Gastroesophageal sphincter (tissue), 4 donors: Measurements from ENCODE around the gene PSMC4. TPM values are rescaled to one million over a fixed set of nuclear protein-coding genes. Genes with fewer than 3 reads are reported as not detected.
"Not testable (repeated sequence)": the region's sequence is repeated elsewhere in the genome, so short reads cannot be mapped to it uniquely, and the experiment has no call there.

Experiments
- ATAC-seq: fragments of 150-250 bp; one replicate; pipeline ENCODE4 v1.9.1; 2016; ENCODE audit warnings: mild to moderate bottlenecking, moderate library complexity
- H3K27ac ChIP-seq, 4 donors: fragments of 200-600 bp; sonication (generic) in 3 of 4; 1 replicate in 3 of 4; 2 replicates in 1 of 4; pipeline ENCODE4 v1.5.1; 2016 to 2019
- H3K27me3 ChIP-seq: fragments of 200-600 bp; sonication (generic); one replicate; pipeline ENCODE4 v1.5.1; 2019
- H3K36me3 ChIP-seq, 2 donors: fragments of 200-600 bp; sonication (generic); one replicate each; pipeline ENCODE4 v1.5.1; 2019; ENCODE audit warnings: control low read depth in 1 of 2
- H3K4me1 ChIP-seq, 3 donors: fragments of 200-600 bp; sonication (generic); 1 replicate in 2 of 3; 2 replicates in 1 of 3; pipeline ENCODE4 v1.5.1; 2016 to 2019; ENCODE audit warnings: control low read depth in 2 of 3
- H3K4me3 ChIP-seq, 2 donors: fragments of 200-600 bp; sonication (generic); one replicate each; pipeline ENCODE4 v1.5.1; 2019; ENCODE audit warnings: mild to moderate bottlenecking in 1 of 2, moderate library complexity in 1 of 2
- H3K9me3 ChIP-seq, 3 donors: fragments of 200-600 bp; sonication (generic); one replicate each; pipeline ENCODE4 v1.5.1; 2017 to 2019; ENCODE audit warnings: control low read depth in 2 of 3
- CTCF ChIP-seq, 4 experiments: fragments of 200-600 bp in 2 of 4; fragments of 450-650 bp in 2 of 4; sonication (generic) in 1 of 4; IDR thresholded peaks; one replicate each; pipeline ENCODE4 v1.5.1; 2017 to 2019; ENCODE audit warnings: antibody characterized with exemption in 4 of 4, mild to moderate bottlenecking in 2 of 4, moderate library complexity in 2 of 4
- EP300 ChIP-seq: sonication (generic); formaldehyde crosslinking; IDR thresholded peaks from one replicate; pipeline ENCODE4 v1.6.1; 2017; ENCODE audit warnings: antibody characterized with exemption, mild to moderate bottlenecking
- POLR2A ChIP-seq, 2 donors: fragments of 450-650 bp; IDR thresholded peaks; one replicate each; pipeline ENCODE4 v1.6.1; 2017; ENCODE audit warnings: antibody characterized with exemption in 2 of 2, mild to moderate bottlenecking in 2 of 2, moderate library complexity in 1 of 2
- POLR2AphosphoS5 ChIP-seq: sonication (generic); formaldehyde crosslinking; IDR thresholded peaks from one replicate; pipeline ENCODE4 v1.6.1; 2017; ENCODE audit warnings: antibody characterized with exemption
- whole genome bisulfite sequencing, 2 donors: methylation state at CpG; one replicate each; pipeline ENCODE4 v1.1.5; 2018; ENCODE audit warnings: low coverage in 1 of 2; 5-methylcytosine and 5-hydroxymethylcytosine counted together
- total RNA-seq, 4 donors: library from RNA; depleted of rRNA; stranded (reverse); fragments of >200 nt; gene quantifications; one replicate each; pipeline ENCODE4 v1.1.0, GENCODE V29; 2016

The PSMC4 gene
- total RNA-seq, 4 donors from 2014 or later, result 75.2 to 104 (median 94.7) TPM

GRCh38 chr19:39953915-39954314 is 17.1 kb upstream of the PSMC4 start:
- Histone ChIP-seq H3K4me3 (no peak overlapping the region), H3K4me1 (no peaks in the 10 kb centered on the region), H3K27ac (no peak overlapping the region), H3K36me3 (no peaks in the 10 kb centered on the region), H3K9me3 (no peaks in the 10 kb centered on the region), H3K27me3 (peaks cover under 1% of the 10 kb centered on the region)
- no peak for TF ChIP-seq POLR2AphosphoS5
- TF ChIP-seq CTCF (IDR thresholded peaks at IDR 0.05), result no peak
- TF ChIP-seq EP300, result no peak
- TF ChIP-seq POLR2A (IDR thresholded peaks at IDR 0.05), result no peak
- no peak for ATAC-seq
- WGBS, 2 donors, result 82 to 85% methylated on average over 4 to 7 of the region's 7 CpGs

GRCh38 chr19:39957886-39958285 is 13.1 kb upstream of the PSMC4 start:
- H3K4me3 ChIP-seq, H3K36me3 ChIP-seq, H3K27ac ChIP-seq, ATAC-seq, H3K9me3 ChIP-seq, H3K4me1 ChIP-seq: not testable (repeated sequence)
- WGBS, 2 donors, result 72% methylated on average over 4 of the region's 5 CpGs; no CpG with 5 or more reads in 1 of the 2 donors
- H3K27me3 ChIP-seq, result peaks cover 11% of the 10 kb centered on the region

- H3K36me3 ChIP-seq, H3K27ac ChIP-seq, ATAC-seq, H3K9me3 ChIP-seq, H3K4me3 ChIP-seq, H3K4me1 ChIP-seq: not testable (repeated sequence)
- 88 to 100% methylated on average over 1 to 3 of the region's 3 CpGs for WGBS, 2 donors
- peaks cover 11% of the 10 kb centered on the region for H3K27me3 ChIP-seq
Observed at GRCh38 chr19:39958942-39959341, 12.0 kb upstream of the PSMC4 start.

- 40 to 53% methylated on average over 1 to 10 of the region's 13 CpGs for WGBS, 2 donors
- not testable (repeated sequence) for H3K27ac ChIP-seq, H3K36me3 ChIP-seq, ATAC-seq, H3K4me3 ChIP-seq, H3K4me1 ChIP-seq, H3K9me3 ChIP-seq
- H3K27me3 ChIP-seq, result peaks cover 11% of the 10 kb centered on the region
Observed at GRCh38 chr19:39959407-39959806, 11.6 kb upstream of the PSMC4 start.

GRCh38 chr19:39963898-39964297 is 7.1 kb upstream of the PSMC4 start:
- Histone ChIP-seq H3K4me1 (no peaks in the 10 kb centered on the region), H3K27me3 (peaks cover 11% of the 10 kb centered on the region), H3K36me3 (no peaks in the 10 kb centered on the region), H3K4me3 (no peak overlapping the region), H3K27ac (no peak overlapping the region), H3K9me3 (no peaks in the 10 kb centered on the region)
- 66 to 90% methylated on average over 2 of the region's 3 CpGs for WGBS, 2 donors
- TF ChIP-seq POLR2AphosphoS5 (no peak), POLR2A (IDR thresholded peaks at IDR 0.05) (no peak), EP300 (no peak)
- no peak for ATAC-seq

GRCh38 chr19:39966617-39967016 is 4.3 kb upstream of the PSMC4 start:
- 82 to 87% methylated on average over 3 to 6 of the region's 6 CpGs for WGBS, 2 donors
- Histone ChIP-seq H3K4me1 (peaks cover 0 to 17% (median under 1%) of the 10 kb centered on the region in 3 donors), H3K27me3 (no peaks in the 10 kb centered on the region), H3K9me3 (no peaks in the 10 kb centered on the region), H3K27ac (no peak overlapping the region), H3K36me3 (no peaks in the 10 kb centered on the region), H3K4me3 (no peak overlapping the region)
- no peak for TF ChIP-seq EP300
- no peak for TF ChIP-seq POLR2A (IDR thresholded peaks at IDR 0.05)
- TF ChIP-seq CTCF (IDR thresholded peaks at IDR 0.05), result no peak
- TF ChIP-seq POLR2AphosphoS5, result no peak
- ATAC-seq, result no peak

GRCh38 chr19:39967561-39967960 is 3.4 kb upstream of the PSMC4 start:
- H3K9me3 ChIP-seq, result no peaks in the 10 kb centered on the region
- H3K27me3 ChIP-seq, result no peaks in the 10 kb centered on the region
- peaks cover 0 to 5% of the 10 kb centered on the region in 2 donors for H3K36me3 ChIP-seq
- no peak overlapping the region for H3K27ac ChIP-seq
- no peak for TF ChIP-seq POLR2A (IDR thresholded peaks at IDR 0.05)
- H3K4me3 ChIP-seq, result no peak overlapping the region
- ATAC-seq, result no peak
- H3K4me1 ChIP-seq, result peaks cover 0 to 26% (median 8%) of the 10 kb centered on the region in 3 donors
- WGBS, 2 donors, result 71 to 88% methylated on average over 1 to 9 of the region's 9 CpGs

GRCh38 chr19:39968789-39969188 is 2.2 kb upstream of the PSMC4 start:
- H3K36me3 ChIP-seq, result peaks cover 0 to 17% of the 10 kb centered on the region in 2 donors
- 100% methylated on average over 1 of the region's 15 CpGs; no CpG with 5 or more reads in 1 of the 2 donors for WGBS, 2 donors
- H3K4me3 ChIP-seq, result no peak overlapping the region
- H3K27me3 ChIP-seq, result no peaks in the 10 kb centered on the region
- H3K27ac ChIP-seq, result no peak overlapping the region
- H3K9me3 ChIP-seq, result no peaks in the 10 kb centered on the region
- H3K4me1 ChIP-seq, result peaks cover 0 to 36% (median 8%) of the 10 kb centered on the region in 3 donors
- no peak for ATAC-seq
- TF ChIP-seq EP300 (no peak), POLR2AphosphoS5 (no peak), CTCF (IDR thresholded peaks at IDR 0.05) (no peak), POLR2A (IDR thresholded peaks at IDR 0.05) (no peak)
